HEK293 (cell line): ENCODE results near the gene WDR4.

Experiments used
- BCL11A ChIP-seq: fragments of 450-650 bp; formaldehyde crosslinking; IDR thresholded peaks from 2 replicates; pipeline ENCODE4 v1.5.1; 2016; ENCODE audit warnings: low read depth, missing biosample characterization, missing genetic modification characterization
- GLIS1 ChIP-seq: fragments of 450-650 bp; formaldehyde crosslinking; IDR thresholded peaks from 2 replicates; pipeline ENCODE4 v1.5.1; 2016; ENCODE audit warnings: missing biosample characterization, missing genetic modification characterization
- KLF1 ChIP-seq: fragments of 450-650 bp; formaldehyde crosslinking; IDR thresholded peaks from 2 replicates; pipeline ENCODE4 v1.5.1; 2016; ENCODE audit warnings: missing biosample characterization, missing genetic modification characterization
- KLF10 ChIP-seq: fragments of 450-650 bp; IDR thresholded peaks from 2 replicates; pipeline ENCODE4 v1.5.1; 2018; ENCODE audit warnings: missing biosample characterization, mild to moderate bottlenecking, missing genetic modification characterization
- KLF17 ChIP-seq: fragments of 450-650 bp; formaldehyde crosslinking; IDR thresholded peaks from 2 replicates; pipeline ENCODE4 v1.5.1; 2016; ENCODE audit warnings: missing biosample characterization, missing genetic modification characterization
- KLF9 ChIP-seq: fragments of 450-650 bp; formaldehyde crosslinking; IDR thresholded peaks from 2 replicates; pipeline ENCODE4 v1.5.1; 2016; ENCODE audit warnings: missing biosample characterization, missing genetic modification characterization, low read depth
- PRDM10 ChIP-seq: fragments of 450-650 bp; formaldehyde crosslinking; IDR thresholded peaks from 2 replicates; pipeline ENCODE4 v1.5.1; 2016; ENCODE audit warnings: missing biosample characterization, missing genetic modification characterization
- REST ChIP-seq: fragments of 450-650 bp; formaldehyde crosslinking; IDR thresholded peaks from 2 replicates; pipeline ENCODE4 v1.5.1; 2016; ENCODE audit warnings: missing biosample characterization, missing genetic modification characterization
- SP3 ChIP-seq: fragments of 450-650 bp; formaldehyde crosslinking; IDR thresholded peaks from 2 replicates; pipeline ENCODE4 v1.5.1; 2016; ENCODE audit warnings: missing biosample characterization, missing genetic modification characterization
- YY2 ChIP-seq: fragments of 450-650 bp; formaldehyde crosslinking; IDR thresholded peaks from 2 replicates; pipeline ENCODE4 v1.5.1; 2016; ENCODE audit warnings: missing biosample characterization, missing genetic modification characterization
- ZBTB11 ChIP-seq: fragments of 450-650 bp; formaldehyde crosslinking; conservative IDR thresholded peaks from 2 replicates; pipeline ENCODE4 v1.5.1; 2016; ENCODE audit warnings: low read depth, missing biosample characterization, missing genetic modification characterization
- ZBTB8A ChIP-seq: fragments of 450-650 bp; formaldehyde crosslinking; IDR thresholded peaks from 2 replicates; pipeline ENCODE4 v1.5.1; 2016; ENCODE audit warnings: missing biosample characterization, missing genetic modification characterization
- ZFP3 ChIP-seq: fragments of 450-650 bp; formaldehyde crosslinking; IDR thresholded peaks from 2 replicates; pipeline ENCODE4 v1.5.1; 2016; ENCODE audit warnings: low read depth, missing biosample characterization, missing genetic modification characterization
- ZFP69B ChIP-seq: fragments of 450-650 bp; formaldehyde crosslinking; IDR thresholded peaks from 2 replicates; pipeline ENCODE4 v1.5.1; 2016; ENCODE audit warnings: missing biosample characterization, missing genetic modification characterization
- ZNF169 ChIP-seq: fragments of 450-650 bp; formaldehyde crosslinking; IDR thresholded peaks from 2 replicates; pipeline ENCODE4 v1.5.1; 2016; ENCODE audit warnings: missing biosample characterization, missing genetic modification characterization
- ZNF280C ChIP-seq: fragments of 450-650 bp; formaldehyde crosslinking; IDR thresholded peaks from 2 replicates; pipeline ENCODE4 v1.5.1; 2016; ENCODE audit warnings: missing biosample characterization, missing genetic modification characterization
- ZNF341 ChIP-seq: fragments of 450-650 bp; formaldehyde crosslinking; IDR thresholded peaks from 2 replicates; pipeline ENCODE4; 2016; ENCODE audit warnings: low read depth, missing biosample characterization, missing genetic modification characterization
- ZNF350 ChIP-seq: fragments of 450-650 bp; formaldehyde crosslinking; IDR thresholded peaks from 2 replicates; pipeline ENCODE4 v1.5.0; 2017; ENCODE audit warnings: missing biosample characterization, mild to moderate bottlenecking, missing genetic modification characterization
- ZNF423 ChIP-seq: fragments of 450-650 bp; formaldehyde crosslinking; IDR thresholded peaks from 2 replicates; pipeline ENCODE4 v1.5.1; 2016; ENCODE audit warnings: missing biosample characterization, missing genetic modification characterization
- ZNF48 ChIP-seq: fragments of 450-650 bp; formaldehyde crosslinking; IDR thresholded peaks from 2 replicates; pipeline ENCODE4 v1.5.1; 2016; ENCODE audit warnings: missing biosample characterization, missing genetic modification characterization
- ZNF555 ChIP-seq: fragments of 450-650 bp; formaldehyde crosslinking; conservative IDR thresholded peaks from 2 replicates; pipeline ENCODE4 v1.5.1; 2017; ENCODE audit warnings: missing biosample characterization, mild to moderate bottlenecking, missing genetic modification characterization, inconsistent platforms
- ZNF561 ChIP-seq: fragments of 450-650 bp; IDR thresholded peaks from 2 replicates; pipeline ENCODE4 v1.5.1; 2018; ENCODE audit warnings: missing biosample characterization, missing genetic modification characterization, borderline replicate concordance
- ZNF677 ChIP-seq: fragments of 450-650 bp; IDR thresholded peaks from 2 replicates; pipeline ENCODE4 v1.5.0; 2018; ENCODE audit warnings: missing biosample characterization, mild to moderate bottlenecking, missing genetic modification characterization, moderate library complexity
- ZNF76 ChIP-seq: fragments of 450-650 bp; formaldehyde crosslinking; IDR thresholded peaks from 2 replicates; pipeline ENCODE4; 2016; ENCODE audit warnings: low read depth, missing biosample characterization, missing genetic modification characterization, borderline replicate concordance
- ZNF791 ChIP-seq: fragments of 450-650 bp; formaldehyde crosslinking; IDR thresholded peaks from 2 replicates; pipeline ENCODE4 v1.5.1; 2016; ENCODE audit warnings: missing biosample characterization, missing genetic modification characterization

Gene WDR4

GRCh38 chr21:42892931-42893755, 13.8 kb upstream of the WDR4 start, which contains the start of gene NDUFV3 (continued):
- TF ChIP-seq ZNF791 (tag by site-specific recombination) (no peak), ZNF423 (tag by site-specific recombination) (peak; percentile 87; the same call in 1 of the 2 replicates), ZBTB11 (peak; percentile 38; the same call in 1 of the 2 replicates), PRDM10 (tag by site-specific recombination) (peak; percentile 78), ZNF677 (tag by site-specific recombination) (peak; percentile 71), YY2 (no peak; the same call in none of the 2 replicates), ZNF555 (tag by site-specific recombination) (no peak), KLF10 (tag by site-specific recombination) (peak; percentile 84; the same call in 1 of the 2 replicates), KLF1 (0 out of 2 replicates have a peak, but pooled peaks have one; percentile 9), SP3 (tag by site-specific recombination) (peak; percentile 84), ZNF48 (tag by site-specific recombination) (no peak), ZFP3 (tag by site-specific recombination) (peak; percentile 73), ZNF76 (tag by site-specific recombination) (peak; percentile 64; the same call in 1 of the 2 replicates), KLF9 (peak; percentile 69), ZNF280C (tag by site-specific recombination) (no peak), BCL11A (peak; percentile 29; the same call in 1 of the 2 replicates), ZNF341 (peak; percentile 77), ZNF169 (tag by site-specific recombination) (no peak), ZNF350 (tag by site-specific recombination) (no peak), KLF17 (peak; percentile 24; the same call in 1 of the 2 replicates), ZNF561 (peak; percentile 86), REST (tag by site-specific recombination) (0 out of 2 replicates have a peak, but pooled peaks have one; percentile 5), ZBTB8A (tag by site-specific recombination) (peak; percentile 100), GLIS1 (tag by site-specific recombination) (peak; percentile 47), ZFP69B (peak; percentile 31; the same call in 1 of the 2 replicates)
